NCI-H526 treated with DMSO at 0.1 percent for 48 hours (cell line): ENCODE results near the gene UNCX.
"Not testable (repeated sequence)": the region's sequence is repeated elsewhere in the genome, so short reads cannot be mapped to it uniquely, and the experiment has no call there.

Source experiments
- DNase-seq: peaks from one replicate; lab custom pipeline; 2025; lab: John Stamatoyannopoulos, UW

UNCX gene

GRCh38 chr7:1232623-1233332 is at the start of gene UNCX:
Gene UNCX, plus strand, starts transcription at chr7:1232872. Its CDS starts 146 bp downstream, at chr7:1233018.
- no peak for DNase-seq

DNA sequence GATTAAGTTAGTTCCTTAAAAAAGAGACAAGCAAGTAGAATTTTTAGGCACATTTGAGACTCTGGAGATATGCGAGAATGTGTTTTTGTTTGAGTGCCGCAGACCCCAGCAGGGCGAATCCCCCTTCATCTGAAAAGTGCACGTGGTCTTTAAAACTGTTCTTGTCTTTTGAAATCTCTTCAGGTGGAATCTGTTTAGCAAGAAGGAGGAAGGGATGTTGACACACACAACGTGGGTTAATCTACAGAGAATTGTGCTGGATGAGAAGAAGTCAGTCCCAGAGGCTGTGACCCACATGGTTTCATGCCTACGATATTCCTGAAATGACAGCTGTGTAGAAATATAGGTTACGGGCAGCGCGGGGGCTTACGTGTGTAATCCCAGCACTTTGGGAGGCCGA is 45.5 kb upstream of the UNCX start:
- DNase-seq, result no peak

- DNase-seq, result no peak
Measured at GRCh38 chr7:1188720-1189294, 43.9 kb upstream of the UNCX start.

GRCh38 chr7:1189986-1190772 is 42.5 kb upstream of the UNCX start:
- DNase-seq, result no peak

- DNase-seq, result no peak
Measured at GRCh38 chr7:1192171-1192676, 40.4 kb upstream of the UNCX start.

DNA sequence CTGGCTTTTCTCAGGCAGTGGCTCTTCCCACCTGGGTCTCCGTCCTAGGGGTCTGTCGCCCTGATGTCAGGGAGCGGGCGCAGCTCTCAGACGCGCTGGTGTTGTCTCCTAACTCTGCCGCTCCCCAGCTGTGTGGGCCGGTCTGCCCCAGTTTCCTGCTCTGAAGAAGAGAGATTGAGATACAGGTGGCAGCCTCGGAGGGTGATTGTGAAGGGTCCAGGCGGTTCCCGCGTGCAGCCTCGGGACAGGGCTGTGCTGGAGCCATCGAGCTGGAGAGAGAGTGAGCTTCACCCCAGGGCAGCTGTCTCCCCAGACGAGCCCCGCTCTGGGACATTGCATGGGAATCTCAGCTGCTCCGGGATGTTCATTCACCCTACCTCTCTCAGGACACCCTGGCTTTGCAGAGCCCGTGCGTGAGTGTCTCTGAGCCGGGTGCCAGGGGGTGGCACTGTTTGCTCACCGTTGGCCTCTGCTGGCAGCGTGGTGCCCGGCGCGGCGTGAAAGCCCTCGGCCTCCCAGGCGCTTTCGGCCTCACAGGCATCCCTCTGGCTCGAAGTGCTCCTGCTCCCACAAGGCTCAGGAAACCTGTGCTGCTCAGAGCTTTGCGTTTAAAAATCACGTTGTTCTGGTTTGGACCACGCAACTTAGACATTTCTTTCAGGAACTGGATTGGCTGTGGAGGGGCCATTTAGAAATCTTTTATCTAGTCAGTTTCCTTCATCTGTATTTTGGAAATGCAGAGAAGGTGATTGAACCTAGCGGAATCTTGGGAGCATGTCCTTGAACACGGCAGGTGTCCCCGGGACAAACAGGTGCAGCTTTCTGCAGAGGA is 38.9 kb upstream of the UNCX start:
- DNase-seq, result peak; percentile 29

DNA sequence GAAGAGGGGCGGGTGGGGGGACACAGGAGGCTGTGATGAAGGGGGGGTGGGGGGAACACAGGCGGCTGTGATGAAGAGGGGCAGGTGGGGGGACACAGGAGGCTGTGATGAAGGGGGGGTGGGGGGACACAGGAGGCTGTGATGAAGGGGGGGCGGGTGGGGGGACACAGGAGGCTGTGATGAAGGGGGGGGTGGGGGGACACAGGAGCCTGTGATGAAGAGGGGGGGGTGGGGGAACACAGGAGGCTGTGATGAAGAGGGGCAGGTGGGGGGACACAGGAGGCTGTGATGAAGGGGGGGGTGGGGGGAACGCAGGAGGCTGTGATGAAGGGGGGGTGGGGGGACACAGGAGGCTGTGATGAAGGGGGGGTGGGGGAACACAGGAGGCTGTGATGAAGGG is 36.2 kb upstream of the UNCX start:
- DNase-seq, result not testable (repeated sequence)

DNA sequence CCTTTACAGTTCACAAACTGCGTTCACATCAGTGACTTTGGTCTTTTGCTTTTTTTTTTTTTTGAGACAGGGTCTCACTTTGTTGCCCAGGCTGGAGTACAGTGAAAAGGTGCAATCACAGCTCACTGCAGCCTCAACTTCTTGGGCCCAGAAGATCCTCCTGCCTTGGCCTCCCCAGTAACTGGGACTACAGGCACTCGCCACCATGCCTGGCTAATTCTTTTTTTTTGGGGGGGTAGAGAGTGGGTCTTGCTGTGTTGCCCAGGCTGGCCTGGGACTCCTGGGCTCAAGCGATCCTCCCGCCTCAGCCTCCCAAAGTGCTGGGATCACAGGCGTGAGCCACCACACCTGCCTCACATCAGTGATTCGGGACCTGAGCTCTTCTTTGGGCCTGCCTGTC is 35.7 kb upstream of the UNCX start:
- DNase-seq, result no peak

DNA sequence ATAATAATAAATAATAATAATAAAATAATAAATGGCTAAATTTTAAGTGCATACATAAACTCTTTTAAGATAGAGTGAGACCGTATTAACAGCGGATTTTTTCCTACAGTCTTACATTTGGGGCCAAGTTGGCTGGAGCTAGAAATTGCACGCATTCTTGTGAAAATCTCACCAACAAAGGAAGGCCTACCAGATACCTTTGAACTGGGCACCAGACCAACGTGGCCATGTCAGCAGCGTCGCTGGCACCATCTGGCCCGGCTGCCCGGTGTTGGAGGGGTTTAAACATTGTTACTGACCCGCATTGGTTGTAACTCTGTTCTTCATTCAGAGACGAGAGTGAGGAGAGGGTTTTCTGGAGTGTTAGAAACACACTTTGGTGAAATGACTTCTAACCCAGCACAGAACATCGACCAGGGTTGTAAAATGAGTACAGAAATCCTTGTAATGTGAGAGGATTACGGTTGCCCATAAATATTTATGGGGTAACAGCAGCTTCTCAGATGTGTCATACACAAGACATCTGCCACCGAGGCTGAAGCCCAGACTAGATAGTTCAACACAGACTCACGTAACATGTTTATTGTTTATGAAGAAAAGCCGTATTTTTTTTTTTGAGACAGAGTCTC is 34.6 kb upstream of the UNCX start:
- DNase-seq, result peak; percentile 8

DNA sequence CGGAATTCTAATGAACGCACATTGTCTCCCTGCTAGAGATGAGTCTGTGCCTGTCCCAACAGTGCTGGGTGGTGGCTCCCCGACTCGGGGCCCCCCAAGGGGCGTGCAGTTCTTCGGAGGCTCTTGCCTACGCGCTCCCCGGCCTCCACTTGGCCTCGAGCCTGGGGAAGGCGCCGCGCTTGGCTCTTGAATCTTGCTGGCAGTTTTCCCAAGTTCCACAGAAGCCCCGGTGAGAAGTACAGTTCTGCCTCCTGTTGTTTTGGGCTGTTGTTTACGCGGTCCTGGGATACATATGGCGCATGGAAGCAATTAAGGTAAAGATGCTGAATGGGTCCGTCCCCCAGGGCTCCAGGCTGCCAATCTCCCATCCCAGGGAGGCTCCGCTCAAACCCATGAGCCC is 32.6 kb upstream of the UNCX start:
- no peak for DNase-seq

DNA sequence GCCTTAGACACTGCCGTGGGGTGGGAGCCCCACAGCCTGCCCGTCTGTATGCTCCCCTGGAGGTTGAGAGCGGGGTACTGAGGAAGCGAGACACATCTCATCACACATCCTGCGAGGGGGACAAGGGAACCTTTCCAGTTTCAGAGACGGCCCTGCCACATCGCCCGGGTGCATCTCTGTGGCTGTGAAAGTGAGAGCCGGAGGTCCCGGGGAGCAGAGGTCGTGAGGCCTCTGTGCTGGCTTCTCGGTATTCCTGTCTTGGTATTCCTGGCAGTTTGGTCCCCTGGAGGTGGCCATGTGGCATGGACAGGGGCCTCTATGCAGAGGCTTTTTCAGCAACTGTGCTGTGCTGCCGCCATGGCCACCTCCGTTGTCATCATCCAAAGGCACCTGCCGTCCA is 30.8 kb upstream of the UNCX start:
- no peak for DNase-seq

GRCh38 chr7:1202914-1203313 is 29.8 kb upstream of the UNCX start:
- DNase-seq, result not testable (repeated sequence)

DNA sequence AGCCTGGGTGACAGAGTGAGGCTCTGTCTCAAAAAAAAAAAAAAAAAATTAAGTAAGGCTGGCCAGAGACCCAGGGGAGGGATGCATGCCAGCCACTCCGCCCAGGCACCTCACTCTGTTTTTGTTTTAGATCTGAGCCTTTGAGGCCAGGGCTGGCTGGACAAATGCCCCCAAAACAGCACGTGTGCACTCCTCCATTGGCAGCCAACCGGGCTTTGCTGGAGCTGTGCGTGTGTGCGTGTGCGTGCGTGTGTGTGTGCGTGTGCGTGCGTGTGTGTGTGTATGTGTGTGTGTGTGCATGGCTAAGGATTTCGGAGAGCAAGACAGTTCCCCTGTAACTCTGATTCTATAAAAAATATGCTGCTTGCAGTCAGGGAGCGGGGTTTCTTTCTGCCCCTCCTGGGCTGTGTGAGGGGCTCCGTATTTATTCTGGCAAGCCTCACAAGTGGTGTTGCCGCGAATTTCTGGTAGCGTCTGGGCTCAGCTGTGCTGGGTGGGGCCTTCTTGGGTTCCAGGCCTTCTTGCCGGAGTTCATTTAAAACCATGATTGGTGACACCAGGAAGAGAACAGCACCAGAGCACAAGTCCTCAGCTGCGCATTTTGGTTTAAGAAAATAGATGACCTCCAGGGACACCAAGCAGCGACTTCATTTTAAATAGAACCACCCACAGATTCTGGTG is 28.1 kb upstream of the UNCX start:
- DNase-seq, result no peak

- not testable (repeated sequence) for DNase-seq
Measured at GRCh38 chr7:1205742-1206141, 26.9 kb upstream of the UNCX start.

GRCh38 chr7:1209097-1209496 is 23.6 kb upstream of the UNCX start:
- DNase-seq, result no peak

DNA sequence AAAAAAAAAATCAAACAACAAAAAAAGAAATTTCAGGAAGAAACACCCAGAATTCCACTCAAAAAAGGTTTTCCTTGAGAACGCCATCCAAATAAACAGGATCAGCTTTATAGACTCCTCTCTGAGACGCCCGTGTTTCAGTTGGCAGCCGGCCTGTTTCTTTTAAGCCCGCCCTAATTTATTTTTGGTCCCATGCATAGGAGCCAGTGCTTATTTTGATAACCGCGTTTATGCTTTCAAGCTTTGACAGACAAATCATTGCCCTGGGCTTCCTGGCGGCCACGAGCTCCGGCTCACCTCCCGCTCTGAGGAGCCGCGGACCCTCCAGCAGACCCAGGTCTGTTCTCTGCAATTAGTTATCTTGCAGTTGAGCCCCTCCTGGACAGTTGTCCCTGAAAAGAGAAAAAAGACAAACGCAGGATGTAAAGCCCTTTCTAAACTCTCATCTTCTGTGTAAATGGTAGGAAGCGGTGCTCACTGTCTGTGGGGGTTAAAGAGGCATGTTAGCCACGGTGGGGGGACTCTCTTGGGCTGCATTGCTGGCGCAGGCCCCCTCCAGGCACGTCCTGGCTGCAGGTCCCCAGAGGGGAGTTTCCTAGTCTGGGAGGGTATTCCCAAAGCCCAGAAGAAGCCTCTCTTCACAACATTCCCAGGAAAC is 22.2 kb upstream of the UNCX start:
- no peak for DNase-seq

GRCh38 chr7:1210979-1211608 is 21.6 kb upstream of the UNCX start:
- DNase-seq, result no peak

GRCh38 chr7:1211611-1212010 is 21.1 kb upstream of the UNCX start:
- DNase-seq, result no peak

DNA sequence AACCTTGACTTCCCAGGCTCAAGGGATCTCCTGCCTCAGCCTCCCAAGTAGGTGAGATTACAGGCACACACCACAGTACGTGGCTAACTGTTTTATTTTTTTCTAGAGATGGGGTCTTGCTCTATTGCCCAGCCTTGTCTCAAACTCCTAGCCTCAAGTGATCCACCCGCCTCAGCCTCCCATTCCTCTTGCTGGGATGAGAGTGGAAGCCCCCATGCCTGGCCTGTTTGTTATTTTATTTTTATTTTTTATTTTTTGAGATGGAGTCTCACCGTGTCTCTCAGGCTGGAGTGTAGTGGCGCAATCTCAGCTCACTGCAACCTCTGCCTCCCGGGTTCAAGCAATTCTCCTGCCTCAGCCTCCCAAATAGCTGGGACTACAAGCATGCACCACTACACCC is 20.6 kb upstream of the UNCX start:
- DNase-seq, result not testable (repeated sequence)

DNA sequence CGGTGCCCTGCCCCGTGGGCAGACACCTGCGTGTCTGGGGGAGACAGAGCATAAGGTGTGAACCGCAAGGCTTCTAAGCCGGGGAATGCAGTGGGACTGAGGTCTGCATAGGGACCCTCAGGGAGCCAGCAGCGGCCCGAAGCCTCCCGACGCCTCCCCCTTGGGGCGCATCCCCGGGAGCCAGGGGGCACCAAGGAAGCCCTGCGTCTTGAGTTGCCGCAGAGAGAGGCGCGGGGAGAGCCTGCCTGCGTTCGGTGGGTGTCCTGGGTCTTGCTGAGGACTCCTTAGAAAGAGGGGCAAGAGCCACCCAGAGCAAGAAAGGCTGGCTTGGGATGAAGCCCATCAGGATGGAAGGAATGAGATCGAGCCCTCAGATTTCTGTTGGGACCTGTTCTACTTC is 18.2 kb upstream of the UNCX start:
- no peak for DNase-seq
